IPS-NIHi7 (cell line): ENCODE measurements around the gene NSL1.
"Not testable (repeated sequence)": the region's sequence is repeated elsewhere in the genome, so short reads cannot be mapped to it uniquely, and the experiment has no call there.

Experiments
- DNase-seq: peaks from one replicate; pipeline ENCODE4 v3.0.0; 2012; ENCODE audit warnings: mixed read lengths; ENCODE audit errors: extremely low spot score

NSL1 gene

GRCh38 chr1:212782422-212783154, 9.0 kb downstream of the NSL1 start:
- DNase-seq, result no peak

- no peak for DNase-seq
Measured at GRCh38 chr1:212781225-212781624, 10.4 kb downstream of the NSL1 start.

GRCh38 chr1:212780759-212781158, 10.8 kb downstream of the NSL1 start:
- DNase-seq, result no peak

- DNase-seq, result not testable (repeated sequence)
Measured at GRCh38 chr1:212779086-212779485, 12.5 kb downstream of the NSL1 start.

- no peak for DNase-seq
Measured at GRCh38 chr1:212777151-212777550, 14.4 kb downstream of the NSL1 start.

GRCh38 chr1:212775241-212775640, 16.3 kb downstream of the NSL1 start:
- DNase-seq, result no peak

GRCh38 chr1:212774584-212774983, 17.0 kb downstream of the NSL1 start:
- DNase-seq, result no peak

GRCh38 chr1:212773011-212773410, 18.6 kb downstream of the NSL1 start:
- no peak for DNase-seq

- no peak for DNase-seq
Measured at GRCh38 chr1:212771341-212771740, 20.2 kb downstream of the NSL1 start.

- no peak for DNase-seq
Measured at GRCh38 chr1:212769459-212770167, 22.0 kb downstream of the NSL1 start.

GRCh38 chr1:212766825-212767224, 24.8 kb downstream of the NSL1 start:
- DNase-seq, result not testable (repeated sequence)

- not testable (repeated sequence) for DNase-seq
Measured at GRCh38 chr1:212764718-212765281, 26.8 kb downstream of the NSL1 start.

GRCh38 chr1:212762839-212763238, 28.7 kb downstream of the NSL1 start:
- no peak for DNase-seq

GRCh38 chr1:212762234-212762633, 29.3 kb downstream of the NSL1 start:
- no peak for DNase-seq

GRCh38 chr1:212760126-212760823, 31.3 kb downstream of the NSL1 start:
- peak; percentile 82 for DNase-seq

GRCh38 chr1:212759683-212760082, 31.9 kb downstream of the NSL1 start:
- no peak for DNase-seq

- no peak for DNase-seq
Measured at GRCh38 chr1:212754680-212755079, 36.9 kb downstream of the NSL1 start.

GRCh38 chr1:212754193-212754592, 37.4 kb downstream of the NSL1 start:
- no peak for DNase-seq

GRCh38 chr1:212753749-212754148, 37.8 kb downstream of the NSL1 start:
- no peak for DNase-seq

GRCh38 chr1:212752934-212753497, 38.6 kb downstream of the NSL1 start:
- no peak for DNase-seq

GRCh38 chr1:212752252-212752933, 39.2 kb downstream of the NSL1 start:
- no peak for DNase-seq
